ENCODE results near the gene FAM13A.

DNA sequence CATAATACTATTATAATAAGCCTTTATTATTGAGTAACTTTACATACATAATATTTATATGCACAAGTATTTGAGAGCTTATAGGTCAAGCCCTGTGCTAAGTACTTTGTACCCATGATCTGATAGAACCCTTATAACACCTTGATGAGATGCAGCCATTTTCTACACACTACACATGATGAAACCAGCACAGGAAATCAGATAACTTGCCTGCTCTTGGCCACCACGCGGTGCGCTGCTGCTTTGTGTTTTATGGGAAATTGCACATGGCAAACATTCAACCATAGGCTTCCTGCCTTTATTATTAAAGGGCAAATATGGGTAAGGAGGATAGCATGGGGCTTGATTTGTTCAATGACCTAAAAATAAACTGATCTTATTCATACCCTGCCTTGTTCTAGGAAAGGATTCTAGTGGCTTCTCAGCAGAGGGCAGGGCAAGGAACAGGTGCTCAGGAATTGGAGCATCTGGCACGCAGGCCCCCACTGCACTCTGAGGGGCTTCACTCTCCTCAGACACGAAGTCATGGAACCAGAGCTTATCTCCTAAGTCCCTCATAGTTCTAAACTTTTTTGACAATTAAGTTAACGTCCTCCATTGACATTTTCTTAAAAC lies 327.7 kb downstream of the FAM13A start:
- TF ChIP-seq, protein P1, sequence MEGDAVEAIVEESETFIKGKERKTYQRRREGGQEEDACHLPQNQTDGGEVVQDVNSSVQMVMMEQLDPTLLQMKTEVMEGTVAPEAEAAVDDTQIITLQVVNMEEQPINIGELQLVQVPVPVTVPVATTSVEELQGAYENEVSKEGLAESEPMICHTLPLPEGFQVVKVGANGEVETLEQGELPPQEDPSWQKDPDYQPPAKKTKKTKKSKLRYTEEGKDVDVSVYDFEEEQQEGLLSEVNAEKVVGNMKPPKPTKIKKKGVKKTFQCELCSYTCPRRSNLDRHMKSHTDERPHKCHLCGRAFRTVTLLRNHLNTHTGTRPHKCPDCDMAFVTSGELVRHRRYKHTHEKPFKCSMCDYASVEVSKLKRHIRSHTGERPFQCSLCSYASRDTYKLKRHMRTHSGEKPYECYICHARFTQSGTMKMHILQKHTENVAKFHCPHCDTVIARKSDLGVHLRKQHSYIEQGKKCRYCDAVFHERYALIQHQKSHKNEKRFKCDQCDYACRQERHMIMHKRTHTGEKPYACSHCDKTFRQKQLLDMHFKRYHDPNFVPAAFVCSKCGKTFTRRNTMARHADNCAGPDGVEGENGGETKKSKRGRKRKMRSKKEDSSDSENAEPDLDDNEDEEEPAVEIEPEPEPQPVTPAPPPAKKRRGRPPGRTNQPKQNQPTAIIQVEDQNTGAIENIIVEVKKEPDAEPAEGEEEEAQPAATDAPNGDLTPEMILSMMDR (IDR thresholded peaks at IDR 0.05 in 8 of 11, conservative IDR thresholded peaks at IDR 0.05 in 3 of 11): no peak
- no peak for TF ChIP-seq POLR2A (IDR thresholded peaks at IDR 0.05)
